GM12878 (cell line): ENCODE measurements around the gene EEF1AKMT3. TPM values are rescaled to one million over a fixed set of nuclear protein-coding genes. Genes with fewer than 3 reads are reported as not detected.

Experiments
- ATAC-seq: fragments of 200-7000 bp; cut with Tn5 transposase; 3 replicates; pipeline ENCODE4 v1.9.1; 2020; ENCODE audit warnings: mild to moderate bottlenecking, moderate library complexity
- BruUV-seq: library from RNA; stranded (reverse); fragments of 400-500 nt; replicated peaks from 2 replicates; lab custom pipeline; 2021; lab: Mats Ljungman, UMichigan
- CTCF ChIA-PET: fragments of 300-600 bp; sonication (Branson Sonifier 250); formaldehyde crosslinking; extraction: SDS; loops from one replicate; lab custom pipeline; 2021; ENCODE audit warnings: inconsistent platforms; lab: Yijun Ruan, JAX
- POLR2A ChIA-PET: fragments of 350-600 bp; formaldehyde crosslinking; extraction: SDS; loops from one replicate; lab custom pipeline; 2021; ENCODE audit warnings: inconsistent platforms; lab: Charles Lee
- RAD21 ChIA-PET: fragments of 300-600 bp; sonication (Branson Sonifier 250); formaldehyde crosslinking; loops from one replicate; lab custom pipeline; 2023; ENCODE audit warnings: antibody characterized with exemption; ENCODE audit not compliant: unreplicated experiment; lab: Charles Lee
- SMC1A ChIA-PET: fragments of 300-600 bp; sonication (Branson Sonifier 250); formaldehyde crosslinking; loops from one replicate; lab custom pipeline; 2023; ENCODE audit not compliant: unreplicated experiment, uncharacterized antibody; lab: Charles Lee
- DNase-seq: peaks from one replicate; pipeline ENCODE4 v3.0.0-alpha.2; 2011; ENCODE audit warnings: low read depth, low spot score
- FAIRE-seq: peaks from 3 replicates; lab custom pipeline; 2011; peaks lifted over from hg19 to GRCh38; lab: Jason Lieb, UNC
- H2AFZ ChIP-seq: 2 replicates; pipeline ENCODE4 v1.6.0; 2011; ENCODE audit warnings: low read depth, low read length, control low read depth; ENCODE audit not compliant: control insufficient read depth
- H3K27ac ChIP-seq: 2 replicates; pipeline ENCODE4 v1.5.1; 2011; ENCODE audit warnings: control low read depth; ENCODE audit not compliant: control insufficient read depth, insufficient read depth
- H3K27me3 ChIP-seq, 2 experiments: replicated peaks in 1 of 2; 2 replicates each; pipeline versions ENCODE4 v1.6.0 to v1.6.1; 2011; ENCODE audit warnings: low read length in 1 of 2; ENCODE audit not compliant: control insufficient read depth in 2 of 2, insufficient read depth in 2 of 2
- H3K36me3 ChIP-seq, 2 experiments: 2 replicates each; pipeline ENCODE4 v1.5.1; 2011; ENCODE audit warnings: low read length in 1 of 2; ENCODE audit not compliant: control insufficient read depth in 2 of 2, insufficient read depth in 2 of 2
- H3K4me1 ChIP-seq: 2 replicates; pipeline ENCODE4 v1.6.1; 2011; ENCODE audit warnings: mild to moderate bottlenecking, low read length, moderate library complexity, mixed read lengths; ENCODE audit not compliant: control insufficient read depth, insufficient read depth
- H3K4me2 ChIP-seq: 2 replicates; pipeline ENCODE4 v1.6.0; 2011; ENCODE audit warnings: control low read depth; ENCODE audit not compliant: control insufficient read depth, insufficient read depth
- H3K4me3 ChIP-seq: fragments of 200-600 bp; sonication (generic); 2 replicates; pipeline ENCODE4 v1.5.1; 2016
- H3K79me2 ChIP-seq: 2 replicates; pipeline ENCODE4 v1.6.0; 2011; ENCODE audit warnings: low read length; ENCODE audit not compliant: control insufficient read depth, insufficient read depth
- H3K9ac ChIP-seq: 2 replicates; pipeline ENCODE4 v1.8.0; 2011; ENCODE audit warnings: low read length, control low read depth, mixed read lengths; ENCODE audit not compliant: control insufficient read depth, insufficient read depth
- H3K9me3 ChIP-seq: replicated peaks from 3 replicates; pipeline ENCODE4 v1.5.1; 2011; ENCODE audit warnings: mild to moderate bottlenecking, low read length; ENCODE audit not compliant: control insufficient read depth, insufficient read depth
- H4K20me1 ChIP-seq: 2 replicates; pipeline ENCODE4 v1.6.0; 2011; ENCODE audit not compliant: control insufficient read depth, insufficient read depth
- BRCA1 ChIP-seq: IDR thresholded peaks from 2 replicates; pipeline ENCODE4 v1.6.1; 2011; ENCODE audit warnings: low read depth, low read length, improper control_type of control experiment
- KAT2A ChIP-seq: conservative IDR thresholded peaks from 2 replicates; pipeline ENCODE4 v1.6.1; 2011; ENCODE audit warnings: low read depth, low read length; ENCODE audit not compliant: control insufficient read depth
- KDM1A ChIP-seq: fragments of 200-600 bp; sonication (generic); IDR thresholded peaks from 2 replicates; pipeline ENCODE4 v1.6.1; 2016; ENCODE audit warnings: borderline replicate concordance
- MYB ChIP-seq: fragments of 150-350 bp; IDR thresholded peaks from 2 replicates; pipeline ENCODE4 v1.6.1; 2014; ENCODE audit warnings: mild to moderate bottlenecking, low read depth, low read length, borderline replicate concordance
- POLR2AphosphoS5 ChIP-seq: IDR thresholded peaks from 2 replicates; pipeline ENCODE4 v1.6.1; 2011; ENCODE audit warnings: mild to moderate bottlenecking, low read length, inconsistent platforms
- SIX5 ChIP-seq: IDR thresholded peaks from 2 replicates; pipeline ENCODE4 v1.6.1; 2011; ENCODE audit warnings: mild to moderate bottlenecking, low read depth, low read length, moderate library complexity; ENCODE audit not compliant: severe bottlenecking
- WGBS: methylation state at CpG from one replicate; pipeline ENCODE4 v1.1.6; 2016; ENCODE audit warnings: low lambda C conversion rate; ENCODE audit not compliant: insufficient replicate concordance, insufficient coverage; ENCODE audit errors: missing lambda C conversion rate; 5-methylcytosine and 5-hydroxymethylcytosine counted together
- in situ Hi-C: fragments of 300-500 bp; cut with MboI; formaldehyde crosslinking; loops from 9 replicates; pipeline ENCODE4 v1.14.3; 2018; ENCODE audit warnings: mixed read lengths
- intact Hi-C: fragments of 100-400 bp; cut with micrococcal nuclease; formaldehyde crosslinking; loops from one replicate; pipeline ENCODE4 v1.14.2; 2022; ENCODE audit not compliant: unreplicated experiment
- polyA plus RNA-seq, 11 experiments: library from polyadenylated mRNA; depleted of rRNA in 4 of 11; unstranded in 6 of 11; stranded (reverse) in 5 of 11; fragments of >200 nt; fragmentation: Nextera tagmentation in 4 of 11; fragmentation: Illumina TruSeq in 1 of 11; extraction: Ambion mirVana in 4 of 11; extraction: Trizol in 1 of 11; gene quantifications; 1 replicate in 1 of 11; 2 replicates in 10 of 11; pipeline versions ENCODE4 v1.2.1 to v1.2.3, GENCODE V29; 2011 to 2016; ENCODE audit warnings: inconsistent platforms in 2 of 11, missing spikeins in 2 of 11, low read depth in 1 of 11
- total RNA-seq, 4 experiments: library from RNA; depleted of rRNA in 3 of 4; stranded (reverse); fragments of >200 nt in 3 of 4; fragmentation: Illumina TruSeq in 1 of 4; extraction: Trizol in 1 of 4; gene quantifications; 2 replicates each; pipeline versions ENCODE4 v1.2.1 to v1.2.3, GENCODE V29; 2013 to 2021
- TF ChIP-seq, protein P1 (sequence below): IDR thresholded peaks from 2 replicates; pipeline ENCODE4 v1.6.1; 2012; ENCODE audit warnings: low read depth, low read length, improper control_type of control experiment
- TF ChIP-seq, protein P2 (sequence below): fragments of 450-650 bp; IDR thresholded peaks from 2 replicates; pipeline ENCODE4 v1.6.1; 2014; ENCODE audit warnings: mild to moderate bottlenecking
- TF ChIP-seq, protein P3 (sequence below): fragments of 450-650 bp; IDR thresholded peaks from 2 replicates; pipeline ENCODE4 v1.6.1; 2017; ENCODE audit warnings: mild to moderate bottlenecking
- TF ChIP-seq, protein P4 (sequence below): fragments of 450-650 bp; formaldehyde crosslinking; IDR thresholded peaks from 2 replicates; pipeline ENCODE4 v1.4.0; 2020; ENCODE audit warnings: mild to moderate bottlenecking, moderate library complexity
- TF ChIP-seq, protein P5 (sequence below): fragments of 450-650 bp; IDR thresholded peaks from 2 replicates; pipeline ENCODE4 v1.6.1; 2017; ENCODE audit warnings: mild to moderate bottlenecking, moderate library complexity
- TF ChIP-seq, protein P6 (sequence below): fragments of 450-650 bp; IDR thresholded peaks from 2 replicates; pipeline ENCODE4 v1.6.1; 2016; ENCODE audit warnings: mild to moderate bottlenecking

The EEF1AKMT3 gene
- total and polyA plus RNA-seq, 10 of the 15 experiments (the other 5 are each of a cell fraction or from before 2014, with no cell fraction given) = 1.2 to 8.2 (median 3.5) TPM

DNA sequence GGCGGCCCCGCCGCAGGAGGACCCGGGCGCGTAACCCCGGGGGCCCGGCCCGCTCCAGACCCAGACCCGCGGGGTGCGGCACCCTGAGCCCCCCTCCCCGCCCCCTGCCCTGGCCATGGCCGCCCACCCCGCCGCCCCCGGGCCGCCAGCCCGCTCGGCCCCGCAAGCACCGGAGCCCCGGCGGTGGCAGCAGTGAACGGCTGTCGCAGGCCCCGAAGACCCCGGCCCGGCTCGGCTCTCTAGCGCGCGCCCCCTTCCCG is 17.3 kb upstream of the EEF1AKMT3 start:
- Histone ChIP-seq H3K9me3 (no peaks in the 10 kb centered on the region; the same call in 2 of the 3 replicates), H3K79me2 (peaks cover 21% of the 10 kb centered on the region), H3K27me3 (no peaks in the 10 kb centered on the region), H3K9ac (no peak overlapping the region), H3K4me3 (no peak overlapping the region), H4K20me1 (no peaks in the 10 kb centered on the region; the same call in 1 of the 2 replicates), H3K4me1 (peaks cover 27% of the 10 kb centered on the region), H3K4me2 (no peak overlapping the region), H2AFZ (no peak overlapping the region), H3K36me3 (peaks cover 0 to 5% of the 10 kb centered on the region in 2 experiments; a peak in 2 of 4 replicates), H3K27ac (no peak overlapping the region)
- intact Hi-C loops = loop anchor here (5.0 to 10.0 kb wide), 2 partner anchors 77 to 280 kb away; partner anchors contain the start of gene ARHGAP9
- DNase-seq = no peak
- ChIA-PET RAD21 (no interaction called here), SMC1A (no interaction called here), POLR2A (interaction anchor here (2.5 kb wide), 1 partner anchor 10 kb away, joined by 19 read pairs; the partner anchor contains the start of gene TSPAN31), CTCF (interaction anchor here (4.7 kb wide), 1 partner anchor 13 kb away, joined by 62 read pairs; the partner anchor contains the start of gene CYP27B1)
- in situ Hi-C loops = no loop called here
- BruUV-seq = no TSS peak
- 0% methylated on average over 3 of the region's 34 CpGs for WGBS
- ATAC-seq = no peak
- no peak for FAIRE-seq
- TF ChIP-seq SIX5 = no peak
- no peak for TF ChIP-seq POLR2AphosphoS5
- TF ChIP-seq, protein P1, sequence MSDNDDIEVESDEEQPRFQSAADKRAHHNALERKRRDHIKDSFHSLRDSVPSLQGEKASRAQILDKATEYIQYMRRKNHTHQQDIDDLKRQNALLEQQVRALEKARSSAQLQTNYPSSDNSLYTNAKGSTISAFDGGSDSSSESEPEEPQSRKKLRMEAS = no peak
- no peak for TF ChIP-seq KDM1A
- TF ChIP-seq, protein P2, sequence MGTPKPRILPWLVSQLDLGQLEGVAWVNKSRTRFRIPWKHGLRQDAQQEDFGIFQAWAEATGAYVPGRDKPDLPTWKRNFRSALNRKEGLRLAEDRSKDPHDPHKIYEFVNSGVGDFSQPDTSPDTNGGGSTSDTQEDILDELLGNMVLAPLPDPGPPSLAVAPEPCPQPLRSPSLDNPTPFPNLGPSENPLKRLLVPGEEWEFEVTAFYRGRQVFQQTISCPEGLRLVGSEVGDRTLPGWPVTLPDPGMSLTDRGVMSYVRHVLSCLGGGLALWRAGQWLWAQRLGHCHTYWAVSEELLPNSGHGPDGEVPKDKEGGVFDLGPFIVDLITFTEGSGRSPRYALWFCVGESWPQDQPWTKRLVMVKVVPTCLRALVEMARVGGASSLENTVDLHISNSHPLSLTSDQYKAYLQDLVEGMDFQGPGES = no peak
- TF ChIP-seq MYB = no peak
- TF ChIP-seq BRCA1 = no peak
- TF ChIP-seq, protein P3, sequence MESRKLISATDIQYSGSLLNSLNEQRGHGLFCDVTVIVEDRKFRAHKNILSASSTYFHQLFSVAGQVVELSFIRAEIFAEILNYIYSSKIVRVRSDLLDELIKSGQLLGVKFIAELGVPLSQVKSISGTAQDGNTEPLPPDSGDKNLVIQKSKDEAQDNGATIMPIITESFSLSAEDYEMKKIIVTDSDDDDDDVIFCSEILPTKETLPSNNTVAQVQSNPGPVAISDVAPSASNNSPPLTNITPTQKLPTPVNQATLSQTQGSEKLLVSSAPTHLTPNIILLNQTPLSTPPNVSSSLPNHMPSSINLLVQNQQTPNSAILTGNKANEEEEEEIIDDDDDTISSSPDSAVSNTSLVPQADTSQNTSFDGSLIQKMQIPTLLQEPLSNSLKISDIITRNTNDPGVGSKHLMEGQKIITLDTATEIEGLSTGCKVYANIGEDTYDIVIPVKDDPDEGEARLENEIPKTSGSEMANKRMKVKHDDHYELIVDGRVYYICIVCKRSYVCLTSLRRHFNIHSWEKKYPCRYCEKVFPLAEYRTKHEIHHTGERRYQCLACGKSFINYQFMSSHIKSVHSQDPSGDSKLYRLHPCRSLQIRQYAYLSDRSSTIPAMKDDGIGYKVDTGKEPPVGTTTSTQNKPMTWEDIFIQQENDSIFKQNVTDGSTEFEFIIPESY = no peak
- TF ChIP-seq, protein P4, sequence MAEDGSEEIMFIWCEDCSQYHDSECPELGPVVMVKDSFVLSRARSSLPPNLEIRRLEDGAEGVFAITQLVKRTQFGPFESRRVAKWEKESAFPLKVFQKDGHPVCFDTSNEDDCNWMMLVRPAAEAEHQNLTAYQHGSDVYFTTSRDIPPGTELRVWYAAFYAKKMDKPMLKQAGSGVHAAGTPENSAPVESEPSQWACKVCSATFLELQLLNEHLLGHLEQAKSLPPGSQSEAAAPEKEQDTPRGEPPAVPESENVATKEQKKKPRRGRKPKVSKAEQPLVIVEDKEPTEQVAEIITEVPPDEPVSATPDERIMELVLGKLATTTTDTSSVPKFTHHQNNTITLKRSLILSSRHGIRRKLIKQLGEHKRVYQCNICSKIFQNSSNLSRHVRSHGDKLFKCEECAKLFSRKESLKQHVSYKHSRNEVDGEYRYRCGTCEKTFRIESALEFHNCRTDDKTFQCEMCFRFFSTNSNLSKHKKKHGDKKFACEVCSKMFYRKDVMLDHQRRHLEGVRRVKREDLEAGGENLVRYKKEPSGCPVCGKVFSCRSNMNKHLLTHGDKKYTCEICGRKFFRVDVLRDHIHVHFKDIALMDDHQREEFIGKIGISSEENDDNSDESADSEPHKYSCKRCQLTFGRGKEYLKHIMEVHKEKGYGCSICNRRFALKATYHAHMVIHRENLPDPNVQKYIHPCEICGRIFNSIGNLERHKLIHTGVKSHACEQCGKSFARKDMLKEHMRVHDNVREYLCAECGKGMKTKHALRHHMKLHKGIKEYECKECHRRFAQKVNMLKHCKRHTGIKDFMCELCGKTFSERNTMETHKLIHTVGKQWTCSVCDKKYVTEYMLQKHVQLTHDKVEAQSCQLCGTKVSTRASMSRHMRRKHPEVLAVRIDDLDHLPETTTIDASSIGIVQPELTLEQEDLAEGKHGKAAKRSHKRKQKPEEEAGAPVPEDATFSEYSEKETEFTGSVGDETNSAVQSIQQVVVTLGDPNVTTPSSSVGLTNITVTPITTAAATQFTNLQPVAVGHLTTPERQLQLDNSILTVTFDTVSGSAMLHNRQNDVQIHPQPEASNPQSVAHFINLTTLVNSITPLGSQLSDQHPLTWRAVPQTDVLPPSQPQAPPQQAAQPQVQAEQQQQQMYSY = no peak
- TF ChIP-seq, protein P5, sequence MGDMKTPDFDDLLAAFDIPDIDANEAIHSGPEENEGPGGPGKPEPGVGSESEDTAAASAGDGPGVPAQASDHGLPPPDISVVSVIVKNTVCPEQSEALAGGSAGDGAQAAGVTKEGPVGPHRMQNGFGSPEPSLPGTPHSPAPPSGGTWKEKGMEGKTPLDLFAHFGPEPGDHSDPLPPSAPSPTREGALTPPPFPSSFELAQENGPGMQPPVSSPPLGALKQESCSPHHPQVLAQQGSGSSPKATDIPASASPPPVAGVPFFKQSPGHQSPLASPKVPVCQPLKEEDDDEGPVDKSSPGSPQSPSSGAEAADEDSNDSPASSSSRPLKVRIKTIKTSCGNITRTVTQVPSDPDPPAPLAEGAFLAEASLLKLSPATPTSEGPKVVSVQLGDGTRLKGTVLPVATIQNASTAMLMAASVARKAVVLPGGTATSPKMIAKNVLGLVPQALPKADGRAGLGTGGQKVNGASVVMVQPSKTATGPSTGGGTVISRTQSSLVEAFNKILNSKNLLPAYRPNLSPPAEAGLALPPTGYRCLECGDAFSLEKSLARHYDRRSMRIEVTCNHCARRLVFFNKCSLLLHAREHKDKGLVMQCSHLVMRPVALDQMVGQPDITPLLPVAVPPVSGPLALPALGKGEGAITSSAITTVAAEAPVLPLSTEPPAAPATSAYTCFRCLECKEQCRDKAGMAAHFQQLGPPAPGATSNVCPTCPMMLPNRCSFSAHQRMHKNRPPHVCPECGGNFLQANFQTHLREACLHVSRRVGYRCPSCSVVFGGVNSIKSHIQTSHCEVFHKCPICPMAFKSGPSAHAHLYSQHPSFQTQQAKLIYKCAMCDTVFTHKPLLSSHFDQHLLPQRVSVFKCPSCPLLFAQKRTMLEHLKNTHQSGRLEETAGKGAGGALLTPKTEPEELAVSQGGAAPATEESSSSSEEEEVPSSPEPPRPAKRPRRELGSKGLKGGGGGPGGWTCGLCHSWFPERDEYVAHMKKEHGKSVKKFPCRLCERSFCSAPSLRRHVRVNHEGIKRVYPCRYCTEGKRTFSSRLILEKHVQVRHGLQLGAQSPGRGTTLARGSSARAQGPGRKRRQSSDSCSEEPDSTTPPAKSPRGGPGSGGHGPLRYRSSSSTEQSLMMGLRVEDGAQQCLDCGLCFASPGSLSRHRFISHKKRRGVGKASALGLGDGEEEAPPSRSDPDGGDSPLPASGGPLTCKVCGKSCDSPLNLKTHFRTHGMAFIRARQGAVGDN = no peak
- no peak for TF ChIP-seq KAT2A
- TF ChIP-seq, protein P6, sequence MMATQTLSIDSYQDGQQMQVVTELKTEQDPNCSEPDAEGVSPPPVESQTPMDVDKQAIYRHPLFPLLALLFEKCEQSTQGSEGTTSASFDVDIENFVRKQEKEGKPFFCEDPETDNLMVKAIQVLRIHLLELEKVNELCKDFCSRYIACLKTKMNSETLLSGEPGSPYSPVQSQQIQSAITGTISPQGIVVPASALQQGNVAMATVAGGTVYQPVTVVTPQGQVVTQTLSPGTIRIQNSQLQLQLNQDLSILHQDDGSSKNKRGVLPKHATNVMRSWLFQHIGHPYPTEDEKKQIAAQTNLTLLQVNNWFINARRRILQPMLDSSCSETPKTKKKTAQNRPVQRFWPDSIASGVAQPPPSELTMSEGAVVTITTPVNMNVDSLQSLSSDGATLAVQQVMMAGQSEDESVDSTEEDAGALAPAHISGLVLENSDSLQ = no peak
